HepG2 (cell line): Measurements from ENCODE around the gene SIRPA. TPM values are rescaled to one million over a fixed set of nuclear protein-coding genes. Genes with fewer than 3 reads are reported as not detected.

ENCODE experiments used
- ATAC-seq: fragments of 200-7000 bp; cut with Tn5 transposase; 3 replicates; pipeline ENCODE4 v1.9.1; 2020; ENCODE audit warnings: mild to moderate bottlenecking, moderate library complexity
- BruUV-seq: library from RNA; stranded (reverse); fragments of 400-500 nt; replicated peaks from 2 replicates; lab custom pipeline; 2021; lab: Mats Ljungman, UMichigan
- CTCF ChIA-PET: fragments of 300-600 bp; formaldehyde crosslinking; extraction: SDS; loops from one replicate; lab custom pipeline; 2021; ENCODE audit warnings: low total read pairs, inconsistent platforms, low intra/inter-chr PET ratio; lab: Yijun Ruan, JAX
- POLR2A ChIA-PET: fragments of 350-600 bp; sonication (Branson Sonifier 250); formaldehyde crosslinking; loops from one replicate; lab custom pipeline; 2020; ENCODE audit warnings: antibody characterized with exemption, inconsistent platforms; lab: Yijun Ruan, JAX
- DNase-seq: peaks from one replicate; pipeline ENCODE4 v3.0.0-alpha.2; 2015; ENCODE audit warnings: low spot score
- FAIRE-seq: peaks from 3 replicates; lab custom pipeline; 2011; peaks lifted over from hg19 to GRCh38; lab: Jason Lieb, UNC
- H2AFZ ChIP-seq: one replicate; pipeline ENCODE4 v1.6.1; 2011; ENCODE audit warnings: low read length, inconsistent platforms
- H3K27ac ChIP-seq: fragments of 300-600 bp; 3 replicates; pipeline ENCODE4 v1.8.0; 2011; ENCODE audit warnings: mixed run types, mild to moderate bottlenecking, mixed read lengths, low read length, inconsistent platforms; ENCODE audit not compliant: insufficient read depth; ENCODE audit errors: extremely low read length
- H3K27me3 ChIP-seq, 2 experiments: fragments of 200-600 bp in 1 of 2; 2 replicates in 1 of 2; 3 replicates in 1 of 2; pipeline versions ENCODE4 v1.6.0 to v1.8.0; 2011; ENCODE audit warnings: low read length in 2 of 2, mild to moderate bottlenecking in 2 of 2, moderate library complexity in 2 of 2, inconsistent platforms in 1 of 2; ENCODE audit not compliant: insufficient read depth in 2 of 2, control insufficient read depth in 1 of 2
- H3K36me3 ChIP-seq, 2 experiments: fragments of 200-600 bp in 1 of 2; replicated peaks in 1 of 2; 2 replicates in 1 of 2; 3 replicates in 1 of 2; pipeline versions ENCODE4 v1.5.1 to v1.8.0; 2011; ENCODE audit warnings: low read length in 2 of 2, inconsistent platforms in 1 of 2; ENCODE audit not compliant: insufficient read depth in 2 of 2, control insufficient read depth in 1 of 2
- H3K4me1 ChIP-seq: 2 replicates; pipeline ENCODE4 v1.5.1; 2012; ENCODE audit warnings: low read length, inconsistent platforms; ENCODE audit not compliant: insufficient read depth
- H3K4me2 ChIP-seq: 2 replicates; pipeline ENCODE4 v1.6.0; 2011; ENCODE audit warnings: low read depth, low read length, inconsistent platforms
- H3K4me3 ChIP-seq, 3 experiments: fragments of 200-600 bp in 1 of 3; sonication (generic), shearing (Covaris generic) in 1 of 3; replicated peaks in 1 of 3; 2 replicates each; pipeline ENCODE4 v1.5.1; 2011 to 2016; ENCODE audit warnings: low read length in 3 of 3, inconsistent platforms in 2 of 3, low read depth in 2 of 3, mild to moderate bottlenecking in 2 of 3, control low read depth in 1 of 3, mixed read lengths in 1 of 3; ENCODE audit not compliant: insufficient read depth in 1 of 3
- H3K79me2 ChIP-seq: one replicate; pipeline ENCODE4 v1.6.1; 2011; ENCODE audit warnings: low read length, inconsistent platforms; ENCODE audit not compliant: insufficient read depth
- H3K9ac ChIP-seq: 2 replicates; pipeline ENCODE4 v1.6.0; 2011; ENCODE audit warnings: mild to moderate bottlenecking, low read depth, low read length, inconsistent platforms; ENCODE audit not compliant: insufficient read depth
- H3K9me3 ChIP-seq: 2 replicates; pipeline ENCODE4 v1.5.1; 2012; ENCODE audit warnings: mild to moderate bottlenecking, low read length
- H4K20me1 ChIP-seq: 2 replicates; pipeline ENCODE4 v1.6.0; 2011; ENCODE audit warnings: inconsistent platforms, mild to moderate bottlenecking, low read length, moderate library complexity; ENCODE audit not compliant: insufficient read depth
- AKNA ChIP-seq: sonication (generic); formaldehyde crosslinking; IDR thresholded peaks from 2 replicates; pipeline ENCODE4 v1.4.0; 2020; ENCODE audit warnings: missing genetic modification reagents, borderline replicate concordance
- ARID4A ChIP-seq: sonication (generic); formaldehyde crosslinking; IDR thresholded peaks from 2 replicates; pipeline ENCODE4 v1.5.0; 2020; ENCODE audit warnings: mild to moderate bottlenecking, missing genetic modification reagents, borderline replicate concordance
- CCAR2 ChIP-seq: fragments of 200-400 bp; formaldehyde crosslinking; optimal IDR thresholded peaks from 2 replicates; pipeline ENCODE3; 2018; ENCODE audit warnings: low read depth, mild to moderate bottlenecking, low read length, moderate library complexity
- FOXA1 ChIP-seq, 2 experiments: fragments of 450-650 bp in 1 of 2; sonication (generic) in 1 of 2; formaldehyde crosslinking in 1 of 2; IDR thresholded peaks; 2 replicates each; pipeline versions ENCODE4 v1.4.0 to v1.6.1; 2016 to 2020; ENCODE audit warnings: missing genetic modification reagents in 1 of 2
- KDM5B ChIP-seq: sonication (generic); formaldehyde crosslinking; IDR thresholded peaks from 2 replicates; pipeline ENCODE4 v1.4.0; 2020; ENCODE audit warnings: missing genetic modification reagents, mild to moderate bottlenecking, borderline replicate concordance
- PHB2 ChIP-seq: fragments of 450-650 bp; IDR thresholded peaks from 2 replicates; pipeline ENCODE4 v1.6.1; 2018; ENCODE audit not compliant: partially characterized antibody
- RXRA ChIP-seq: sonication (generic); formaldehyde crosslinking; IDR thresholded peaks from 2 replicates; pipeline ENCODE4 v1.5.1; 2020; ENCODE audit warnings: missing genetic modification reagents
- SALL1 ChIP-seq: sonication (generic); formaldehyde crosslinking; IDR thresholded peaks from 2 replicates; pipeline ENCODE4 v1.8.0; 2022; ENCODE audit warnings: mild to moderate bottlenecking, missing genetic modification reagents
- ZMYM3 ChIP-seq: sonication (generic); formaldehyde crosslinking; IDR thresholded peaks from 2 replicates; pipeline ENCODE4 v1.5.1; 2020; ENCODE audit warnings: mild to moderate bottlenecking, missing genetic modification reagents
- ZNF124 ChIP-seq: sonication (generic); formaldehyde crosslinking; IDR thresholded peaks from 2 replicates; pipeline ENCODE4 v1.4.0; 2020; ENCODE audit warnings: missing genetic modification reagents
- ZNF207 ChIP-seq: fragments of 450-650 bp; IDR thresholded peaks from 2 replicates; pipeline ENCODE4 v1.6.1; 2016; ENCODE audit warnings: antibody characterized with exemption, borderline replicate concordance
- ZNF343 ChIP-seq: sonication (generic); formaldehyde crosslinking; IDR thresholded peaks from 2 replicates; pipeline ENCODE4 v1.4.0; 2020; ENCODE audit warnings: mild to moderate bottlenecking, missing genetic modification reagents
- ZNF574 ChIP-seq: sonication (generic); formaldehyde crosslinking; IDR thresholded peaks from 2 replicates; pipeline ENCODE4 v1.4.0; 2020; ENCODE audit warnings: missing genetic modification reagents
- WGBS: methylation state at CpG from one replicate; pipeline ENCODE4 v1.1.6; 2017; ENCODE audit warnings: low lambda C conversion rate; 5-methylcytosine and 5-hydroxymethylcytosine counted together
- in situ Hi-C: cut with HindIII; loops from 2 replicates; pipeline ENCODE4 v1.10.0; 2017; ENCODE audit warnings: low pct_unique_long_range_greater_than_20kb; ENCODE audit not compliant: extremely low pct_ligation_motif_present
- intact Hi-C: fragments of 100-400 bp; cut with micrococcal nuclease; formaldehyde crosslinking; loops from one replicate; pipeline ENCODE4 v1.10.0; 2022; ENCODE audit not compliant: unreplicated experiment
- polyA plus RNA-seq, 8 experiments: library from polyadenylated mRNA; depleted of rRNA in 3 of 8; stranded (reverse) in 7 of 8; unstranded in 1 of 8; fragments of >200 nt; fragmentation: Illumina TruSeq in 4 of 8; extraction: Trizol in 4 of 8; gene quantifications; 2 replicates each; pipeline versions ENCODE4 v1.2.1 to v1.2.3, GENCODE V29; 2011 to 2016; ENCODE audit warnings: low read depth in 4 of 8, missing spikeins in 1 of 8, mixed read lengths in 1 of 8; ENCODE audit not compliant: insufficient read depth in 1 of 8
- total RNA-seq, 5 experiments: library from RNA; depleted of rRNA; stranded (reverse); fragments of >200 nt; fragmentation: Illumina TruSeq; extraction: Trizol; gene quantifications; 2 replicates each; pipeline ENCODE4 v1.2.3, GENCODE V29; 2016; ENCODE audit warnings: low read depth in 1 of 5

Gene SIRPA
- total and polyA plus RNA-seq, 2 of the 13 experiments (the other 11 are each of a cell fraction or from before 2014, with no cell fraction given): 7.2 to 17.6 TPM

- in situ Hi-C loops (no loop called here), intact Hi-C loops (no loop called here)
- no TSS peak for BruUV-seq
- FAIRE-seq: peak; percentile 12
- ATAC-seq: no peak
- Histone ChIP-seq H3K4me3 (no peak overlapping the region), H3K36me3 (no peaks in the 10 kb centered on the region), H3K27ac (no peak overlapping the region), H3K4me2 (no peak overlapping the region), H3K9ac (no peak overlapping the region), H3K27me3 (no peaks in the 10 kb centered on the region), H3K4me1 (peaks cover 56% of the 10 kb centered on the region), H2AFZ (no peak overlapping the region), H4K20me1 (no peaks in the 10 kb centered on the region), H3K79me2 (no peaks in the 10 kb centered on the region), H3K9me3 (no peaks in the 10 kb centered on the region)
- DNase-seq: no peak
- ChIA-PET CTCF (no interaction called here), POLR2A (no interaction called here)
- 69% methylated on average over 5 of the region's 5 CpGs for WGBS
- TF ChIP-seq AKNA (no peak), PHB2 (no peak), ZMYM3 (CRISPR knock-in tag) (no peak), FOXA1 (IDR thresholded peaks at IDR 0.05) (no peak), FOXA1 (CRISPR knock-in tag; IDR thresholded peaks at IDR 0.05) (no peak), ZNF343 (no peak), SALL1 (CRISPR knock-in tag) (no peak), ARID4A (CRISPR knock-in tag) (no peak), RXRA (CRISPR knock-in tag) (no peak), ZNF207 (no peak), ZNF124 (no peak), KDM5B (CRISPR knock-in tag) (no peak), ZNF574 (CRISPR knock-in tag) (no peak), CCAR2 (no peak)
Measured at GRCh38 chr20:1858871-1859270, 36.3 kb upstream of the SIRPA start.
